H9 (cell line): ENCODE results near the gene BCAP29. TPM values are rescaled to one million over a fixed set of nuclear protein-coding genes. Genes with fewer than 3 reads are reported as not detected.

Source experiments
- DNase-seq: peaks from one replicate; pipeline ENCODE4 v3.0.0-alpha.2; 2017
- H2AFZ ChIP-seq: one replicate; pipeline ENCODE4 v1.6.1; 2013; ENCODE audit warnings: mild to moderate bottlenecking, low read length, control low read depth, moderate library complexity
- H2AK5ac ChIP-seq: 2 replicates; pipeline ENCODE4 v1.6.1; 2013; ENCODE audit warnings: low read length, control low read depth, mixed read lengths; ENCODE audit not compliant: insufficient read length
- H2BK120ac ChIP-seq: one replicate; pipeline ENCODE4 v1.6.1; 2013; ENCODE audit warnings: low read depth, mild to moderate bottlenecking, low read length, control low read depth, inconsistent platforms; ENCODE audit not compliant: poor library complexity, severe bottlenecking
- H2BK12ac ChIP-seq: 2 replicates; pipeline ENCODE4 v1.6.1; 2013; ENCODE audit warnings: low read length, control low read depth, mixed read lengths, low read depth; ENCODE audit not compliant: insufficient read length
- H2BK15ac ChIP-seq: 2 replicates; pipeline ENCODE4 v1.6.1; 2013; ENCODE audit warnings: low read depth, low read length, control low read depth
- H2BK20ac ChIP-seq: one replicate; pipeline ENCODE4 v1.6.1; 2013; ENCODE audit warnings: low read depth, mild to moderate bottlenecking, low read length, control low read depth, inconsistent platforms; ENCODE audit not compliant: poor library complexity, severe bottlenecking
- H2BK5ac ChIP-seq: 2 replicates; pipeline ENCODE4 v1.6.1; 2013; ENCODE audit warnings: low read length, control low read depth, mixed read lengths; ENCODE audit not compliant: insufficient read length
- H3K14ac ChIP-seq: 2 replicates; pipeline ENCODE4 v1.6.1; 2013; ENCODE audit warnings: low read length, control low read depth; ENCODE audit not compliant: insufficient read depth
- H3K18ac ChIP-seq: 2 replicates; pipeline ENCODE4 v1.6.1; 2013; ENCODE audit warnings: low read depth, mild to moderate bottlenecking, mixed read lengths, low read length, control low read depth; ENCODE audit not compliant: insufficient read length
- H3K23ac ChIP-seq: 2 replicates; pipeline ENCODE4 v1.6.1; 2013; ENCODE audit warnings: low read length, control low read depth, mixed read lengths, low read depth; ENCODE audit not compliant: insufficient read length
- H3K23me2 ChIP-seq: 2 replicates; pipeline ENCODE4 v1.6.1; 2013; ENCODE audit warnings: low read depth, mild to moderate bottlenecking, mixed read lengths, low read length, control low read depth; ENCODE audit not compliant: insufficient read length, poor library complexity, severe bottlenecking
- H3K27ac ChIP-seq: 2 replicates; pipeline ENCODE4 v1.5.1; 2013; ENCODE audit warnings: low read length, control low read depth, mixed read lengths, low read depth; ENCODE audit not compliant: insufficient read length
- H3K27me3 ChIP-seq: 2 replicates; pipeline ENCODE4 v1.6.1; 2013; ENCODE audit warnings: low read length, control low read depth, inconsistent platforms; ENCODE audit not compliant: insufficient read depth
- H3K4ac ChIP-seq: 2 replicates; pipeline ENCODE4 v1.6.1; 2013; ENCODE audit warnings: low read depth, mild to moderate bottlenecking, control low read depth, inconsistent platforms, low read length, moderate library complexity
- H3K4me1 ChIP-seq: 2 replicates; pipeline ENCODE4 v1.6.1; 2013; ENCODE audit warnings: low read length, control low read depth, inconsistent platforms; ENCODE audit not compliant: insufficient read depth
- H3K4me2 ChIP-seq: 2 replicates; pipeline ENCODE4 v1.6.1; 2013; ENCODE audit warnings: low read length, control low read depth, mixed read lengths; ENCODE audit not compliant: insufficient read length, insufficient read depth
- H3K56ac ChIP-seq: 2 replicates; pipeline ENCODE4 v1.6.1; 2013; ENCODE audit warnings: low read depth, mild to moderate bottlenecking, mixed read lengths, low read length, control low read depth; ENCODE audit not compliant: insufficient read length
- H3K79me1 ChIP-seq: 2 replicates; pipeline ENCODE4 v1.6.1; 2013; ENCODE audit warnings: low read depth, mild to moderate bottlenecking, moderate library complexity, low read length, control low read depth, inconsistent platforms; ENCODE audit not compliant: insufficient read depth, poor library complexity, severe bottlenecking
- H3K79me2 ChIP-seq: 2 replicates; pipeline ENCODE4 v1.6.1; 2013; ENCODE audit warnings: low read length, control low read depth, inconsistent platforms; ENCODE audit not compliant: insufficient read depth
- H3K9ac ChIP-seq: 2 replicates; pipeline ENCODE4 v1.6.1; 2013; ENCODE audit warnings: low read length, control low read depth, mixed read lengths; ENCODE audit not compliant: insufficient read length; ENCODE audit errors: extremely low read depth
- H3K9me3 ChIP-seq: one replicate; pipeline ENCODE4 v1.6.1; 2013; ENCODE audit warnings: low read depth, low read length, inconsistent platforms; ENCODE audit not compliant: control insufficient read depth
- H3T11ph ChIP-seq: one replicate; pipeline ENCODE4 v1.6.1; 2013; ENCODE audit warnings: mild to moderate bottlenecking, low read length, control low read depth, inconsistent platforms
- H4K20me1 ChIP-seq: one replicate; pipeline ENCODE4 v1.6.1; 2013; ENCODE audit not compliant: control insufficient read depth, insufficient read length, insufficient read depth
- H4K5ac ChIP-seq: 2 replicates; pipeline ENCODE4 v1.6.1; 2013; ENCODE audit warnings: low read depth, mild to moderate bottlenecking, mixed read lengths, low read length, control low read depth; ENCODE audit not compliant: insufficient read length
- H4K8ac ChIP-seq: replicated peaks from 2 replicates; pipeline ENCODE4 v1.6.1; 2013; ENCODE audit warnings: low read length, control low read depth, mixed read lengths, low read depth; ENCODE audit not compliant: insufficient read length
- H4K91ac ChIP-seq: 2 replicates; pipeline ENCODE4 v1.6.1; 2013; ENCODE audit warnings: low read depth, mild to moderate bottlenecking, moderate library complexity, mixed read lengths, low read length, control low read depth; ENCODE audit not compliant: insufficient read length
- H3K27ac Mint-ChIP-seq, 3 experiments: 2 replicates in 2 of 3; 3 replicates in 1 of 3; pipeline ENCODE4 v1.8.0; 2020 to 2021; ENCODE audit warnings: mixed read lengths in 3 of 3, mild to moderate bottlenecking in 1 of 3, moderate library complexity in 1 of 3
- H3K27me3 Mint-ChIP-seq: 2 replicates; pipeline ENCODE4 v1.8.0; 2021; ENCODE audit warnings: low read depth, mild to moderate bottlenecking, moderate library complexity, mixed read lengths
- H3K36me3 Mint-ChIP-seq, 3 experiments: 2 replicates in 2 of 3; 3 replicates in 1 of 3; pipeline ENCODE4 v1.8.0; 2020 to 2021; ENCODE audit warnings: low read depth in 3 of 3, mixed read lengths in 3 of 3; ENCODE audit not compliant: insufficient read depth in 1 of 3
- H3K4me1 Mint-ChIP-seq, 2 experiments: 2 replicates each; pipeline ENCODE4 v1.8.0; 2020; ENCODE audit warnings: mixed read lengths in 2 of 2
- H3K4me3 Mint-ChIP-seq, 2 experiments: 2 replicates in 1 of 2; 3 replicates in 1 of 2; pipeline ENCODE4 v1.8.0; 2020 to 2021; ENCODE audit warnings: mild to moderate bottlenecking in 2 of 2, mixed read lengths in 2 of 2, moderate library complexity in 1 of 2
- H3K9me3 Mint-ChIP-seq, 2 experiments: 2 replicates in 1 of 2; 3 replicates in 1 of 2; pipeline ENCODE4 v1.8.0; 2020; ENCODE audit warnings: mild to moderate bottlenecking in 2 of 2, mixed read lengths in 2 of 2, moderate library complexity in 1 of 2
- CTCF ChIP-seq: fragments of 200-600 bp; sonication (generic); conservative IDR thresholded peaks from 3 replicates; pipeline ENCODE4 v1.8.0; 2021; ENCODE audit warnings: antibody characterized with exemption, mild to moderate bottlenecking
- WGBS: extraction: QIAGEN DNeasy Blood & Tissue Kit; methylation state at CpG from one replicate; pipeline ENCODE4 v1.1.7; 2013; ENCODE audit warnings: missing lambda C conversion rate, low lambda C conversion rate, mixed read lengths; ENCODE audit not compliant: insufficient read length; ENCODE audit errors: extremely low coverage; 5-methylcytosine and 5-hydroxymethylcytosine counted together
- total RNA-seq: library from RNA; stranded (reverse); gene quantifications from 2 replicates; pipeline ENCODE4 v1.2.1, GENCODE V29; 2021

BCAP29 gene
- total RNA-seq, 1 experiment from 2014 or later: 30.6 TPM

GRCh38 chr7:107663196-107663595 lies 83.2 kb downstream of the BCAP29 start:
- Histone ChIP-seq H2BK15ac (no peak overlapping the region), H4K8ac (no peak overlapping the region), H2BK5ac (no peak overlapping the region), H2BK120ac (no peak overlapping the region), H3K9ac (no peak overlapping the region), H3K23me2 (peaks cover 15% of the 10 kb centered on the region), H3K27ac (no peak overlapping the region), H3K14ac (no peak overlapping the region), H3K4me2 (no peak overlapping the region), H2BK20ac (no peak overlapping the region), H3K27me3 (peaks cover 33% of the 10 kb centered on the region), H3K79me2 (no peaks in the 10 kb centered on the region), H3K79me1 (no peaks in the 10 kb centered on the region), H3K9me3 (no peaks in the 10 kb centered on the region), H4K5ac (no peak overlapping the region), H3K56ac (no peak overlapping the region), H3K23ac (no peak overlapping the region), H4K20me1 (no peaks in the 10 kb centered on the region), H4K91ac (no peak overlapping the region), H3K4ac (no peak overlapping the region), H3T11ph (no peak overlapping the region), H2BK12ac (no peak overlapping the region), H3K18ac (no peak overlapping the region), H2AFZ (no peak overlapping the region), H2AK5ac (no peak overlapping the region), H3K4me1 (no peaks in the 10 kb centered on the region)
- H3K4me3 Mint-ChIP-seq: no peak overlapping the region
- DNase-seq: no peak
- peaks cover 0 to 2% of the 10 kb centered on the region in 2 experiments; a peak in 1 of 5 replicates for H3K9me3 Mint-ChIP-seq
- peaks cover 15 to 18% of the 10 kb centered on the region in 2 experiments for H3K4me1 Mint-ChIP-seq
- no CpG with 5 or more reads among the region's 4 CpGs for WGBS
- no peak for TF ChIP-seq CTCF
- no peak overlapping the region for H3K27ac Mint-ChIP-seq
- H3K27me3 Mint-ChIP-seq: peaks cover 70% of the 10 kb centered on the region
- no peaks in the 10 kb centered on the region; a peak in 1 of 7 replicates for H3K36me3 Mint-ChIP-seq
